Measurements from ENCODE around the gene TGDS.

The TGDS gene

GRCh38 chr13:94559222-94559795 is 36.6 kb downstream of the TGDS start:
- ChIA-PET CTCF (no interaction called here), POLR2A (no interaction called here)
- DNase-seq (ENCODE audit: extremely low spot score), result no peak
- TF ChIP-seq CTCF (IDR thresholded peaks at IDR 0.05; ENCODE audit: control extremely low read depth, extremely low read depth, low read depth, missing control alignments), result no peak

- TF ChIP-seq CTCF (IDR thresholded peaks at IDR 0.05; ENCODE audit: control extremely low read depth, extremely low read depth, low read depth, missing control alignments), result no peak
- ChIA-PET POLR2A (no interaction called here), CTCF (no interaction called here)
- DNase-seq (ENCODE audit: extremely low spot score), result no peak
These were observed 37.2 kb downstream of the TGDS start for GRCh38 chr13:94558716-94559115.

GRCh38 chr13:94557684-94558235 is 38.2 kb downstream of the TGDS start:
- ChIA-PET POLR2A (no interaction called here), CTCF (interaction anchor here (2.1 kb wide), 1 partner anchor 11 kb away, joined by 4 read pairs; no protein-coding TSS in a partner anchor)
- TF ChIP-seq CTCF (IDR thresholded peaks at IDR 0.05; ENCODE audit: control extremely low read depth, extremely low read depth, low read depth, missing control alignments), result no peak
- no peak for DNase-seq (ENCODE audit: extremely low spot score)

- ChIA-PET CTCF (interaction anchor here (0.9 to 2.1 kb wide), 5 partner anchors 10 to 64 kb away, joined by 3 to 4 read pairs (median 3); no protein-coding TSS in a partner anchor), POLR2A (no interaction called here)
- no peak for TF ChIP-seq CTCF (IDR thresholded peaks at IDR 0.05; ENCODE audit: control extremely low read depth, extremely low read depth, low read depth, missing control alignments)
- no peak for DNase-seq (ENCODE audit: extremely low spot score)
These were observed 39.3 kb downstream of the TGDS start for GRCh38 chr13:94556621-94557020.

- POLR2A ChIA-PET, result no interaction called here
- TF ChIP-seq CTCF (IDR thresholded peaks at IDR 0.05; ENCODE audit: control extremely low read depth, extremely low read depth, low read depth, missing control alignments), result no peak
- CTCF ChIA-PET, result interaction anchor here (0.9 to 2.1 kb wide), 5 partner anchors 10 to 65 kb away, joined by 3 to 4 read pairs (median 3); no protein-coding TSS in a partner anchor
- DNase-seq (ENCODE audit: extremely low spot score), result no peak
These were observed 39.9 kb downstream of the TGDS start for GRCh38 chr13:94556041-94556440.

GRCh38 chr13:94553766-94554165 is 42.2 kb downstream of the TGDS start:
- no peak for DNase-seq (ENCODE audit: extremely low spot score)
- TF ChIP-seq CTCF (IDR thresholded peaks at IDR 0.05; ENCODE audit: control extremely low read depth, extremely low read depth, low read depth, missing control alignments), result no peak
- ChIA-PET CTCF (interaction anchor here (1.5 to 1.7 kb wide), 2 partner anchors 14 to 24 kb away, joined by 3 read pairs; no protein-coding TSS in a partner anchor), POLR2A (no interaction called here)
